GM12801 (cell line): ENCODE data around the gene IFI44L.

Experiments used
- CTCF ChIP-seq: IDR thresholded peaks from one replicate; pipeline ENCODE4 v1.5.1; 2011; ENCODE audit warnings: control low read depth; ENCODE audit not compliant: insufficient read length; ENCODE audit errors: extremely low read depth

Gene IFI44L

GRCh38 chr1:78601068-78601467 is 19.2 kb upstream of the IFI44L start:
- TF ChIP-seq CTCF, result no peak

- TF ChIP-seq CTCF, result no peak
Observed at GRCh38 chr1:78603206-78603605, 17.0 kb upstream of the IFI44L start.

- no peak for TF ChIP-seq CTCF
Observed at GRCh38 chr1:78604643-78605042, 15.6 kb upstream of the IFI44L start.

GRCh38 chr1:78606274-78606673 is 14.0 kb upstream of the IFI44L start:
- no peak for TF ChIP-seq CTCF

GRCh38 chr1:78607334-78607927 is 12.8 kb upstream of the IFI44L start:
- no peak for TF ChIP-seq CTCF

- no peak for TF ChIP-seq CTCF
Observed at GRCh38 chr1:78607944-78608343, 12.3 kb upstream of the IFI44L start.

- no peak for TF ChIP-seq CTCF
Observed at GRCh38 chr1:78617615-78618026, 2.6 kb upstream of the IFI44L start.
